Stomach smooth muscle (tissue), 2 donors: ENCODE data around the gene FURIN.
A peak's percentile ranks its signal among the peaks of the same experiment; 100 is the strongest.
"Not testable (repeated sequence)": the region's sequence is repeated elsewhere in the genome, so short reads cannot be mapped to it uniquely, and the experiment has no call there.

Experiments
- H3K27ac ChIP-seq: one replicate; pipeline ENCODE4 v1.7.0; 2013; ENCODE audit warnings: mild to moderate bottlenecking, low read length, inconsistent platforms
- H3K27me3 ChIP-seq, 2 donors: one replicate each; pipeline ENCODE4 v1.7.0; 2013; ENCODE audit warnings: low read length in 2 of 2; ENCODE audit not compliant: insufficient read depth in 2 of 2, control insufficient read depth in 1 of 2
- H3K36me3 ChIP-seq, 2 donors: one replicate each; pipeline ENCODE4 v1.7.0; 2013; ENCODE audit warnings: low read length in 2 of 2; ENCODE audit not compliant: control insufficient read depth in 2 of 2, insufficient read depth in 2 of 2
- H3K4me1 ChIP-seq: one replicate; pipeline ENCODE4 v1.7.0; 2013; ENCODE audit warnings: low read length; ENCODE audit not compliant: control insufficient read depth, insufficient read depth
- H3K4me3 ChIP-seq, 2 donors: one replicate each; pipeline ENCODE4 v1.7.0; 2013; ENCODE audit warnings: low read length in 2 of 2
- H3K9ac ChIP-seq, 2 donors: one replicate each; pipeline ENCODE4 v1.7.0; 2013; ENCODE audit warnings: low read length in 2 of 2, mild to moderate bottlenecking in 1 of 2
- H3K9me3 ChIP-seq, 2 donors: one replicate each; pipeline ENCODE4 v1.7.0; 2013; ENCODE audit warnings: low read length in 2 of 2; ENCODE audit not compliant: control insufficient read depth in 2 of 2
- donor health status: healthy.
- donor health status: Pancreatic carcinoma.

Gene FURIN

GRCh38 chr15:90902840-90903732, 34.7 kb downstream of the FURIN start, which contains the start of gene MAN2A2:
TSS of gene MAN2A2 (plus strand) at chr15:90903302. CDS start at chr15:90904208, 906 bp downstream.
- Histone ChIP-seq H3K36me3 (peaks cover 29% of the 10 kb centered on the region in 2 donors), H3K9ac (peak within 1 kb of the TSS; percentile 89 to 91), H3K27me3 (no peaks in the 10 kb centered on the region), H3K4me3 (peak within 1 kb of the TSS; percentile 84 to 94), H3K4me1 (peaks cover 20% of the 10 kb centered on the region), H3K9me3 (no peaks in the 10 kb centered on the region), H3K27ac (peak within 1 kb of the TSS; percentile 92)

- Histone ChIP-seq H3K9me3 (no peaks in the 10 kb centered on the region), H3K4me1 (peaks cover 20% of the 10 kb centered on the region), H3K27ac (peak overlapping the region; percentile 88), H3K9ac (peak overlapping the region; percentile 87 to 89), H3K27me3 (no peaks in the 10 kb centered on the region), H3K36me3 (peaks cover 30 to 31% of the 10 kb centered on the region in 2 donors), H3K4me3 (peak overlapping the region; percentile 75 to 84)
Measured at GRCh38 chr15:90903733-90904536, 35.5 kb downstream of the FURIN start.

GRCh38 chr15:90904746-90905145, 36.4 kb downstream of the FURIN start:
- no peaks in the 10 kb centered on the region for H3K9me3 ChIP-seq
- no peak overlapping the region for H3K4me3 ChIP-seq
- H3K9ac ChIP-seq: no peak overlapping the region
- H3K36me3 ChIP-seq: peaks cover 35 to 36% of the 10 kb centered on the region in 2 donors
- no peak overlapping the region for H3K27ac ChIP-seq
- peaks cover 20% of the 10 kb centered on the region for H3K4me1 ChIP-seq
- no peaks in the 10 kb centered on the region for H3K27me3 ChIP-seq

- Histone ChIP-seq H3K36me3 (peaks cover 42 to 43% of the 10 kb centered on the region in 2 donors), H3K4me3 (no peak overlapping the region), H3K4me1 (peaks cover 20% of the 10 kb centered on the region), H3K9me3 (no peaks in the 10 kb centered on the region), H3K27me3 (no peaks in the 10 kb centered on the region), H3K9ac (no peak overlapping the region), H3K27ac (no peak overlapping the region)
Measured at GRCh38 chr15:90905306-90906180, 37.2 kb downstream of the FURIN start.

GRCh38 chr15:90906181-90906849, 37.9 kb downstream of the FURIN start:
- Histone ChIP-seq H3K36me3 (peaks cover 50% of the 10 kb centered on the region in 2 donors), H3K9ac (no peak overlapping the region), H3K9me3 (no peaks in the 10 kb centered on the region), H3K4me3 (no peak overlapping the region), H3K4me1 (peaks cover 20% of the 10 kb centered on the region), H3K27ac (no peak overlapping the region), H3K27me3 (no peaks in the 10 kb centered on the region)

- Histone ChIP-seq H3K36me3 (peaks cover 58 to 59% of the 10 kb centered on the region in 2 donors), H3K4me3 (no peak overlapping the region), H3K27me3 (no peaks in the 10 kb centered on the region), H3K9me3 (no peaks in the 10 kb centered on the region), H3K9ac (no peak overlapping the region), H3K27ac (no peak overlapping the region), H3K4me1 (peaks cover 14% of the 10 kb centered on the region)
Measured at GRCh38 chr15:90907051-90907660, 38.8 kb downstream of the FURIN start.

- peaks cover 66 to 67% of the 10 kb centered on the region in 2 donors for H3K36me3 ChIP-seq
- no peak overlapping the region for H3K9ac ChIP-seq
- no peak overlapping the region for H3K27ac ChIP-seq
- H3K9me3 ChIP-seq: no peaks in the 10 kb centered on the region
- no peaks in the 10 kb centered on the region for H3K27me3 ChIP-seq
- peaks cover 10% of the 10 kb centered on the region for H3K4me1 ChIP-seq
- H3K4me3 ChIP-seq: no peak overlapping the region
Measured at GRCh38 chr15:90907838-90908507, 39.6 kb downstream of the FURIN start.

GRCh38 chr15:90909449-90909848, 41.1 kb downstream of the FURIN start:
- not testable (repeated sequence) for H3K4me3 ChIP-seq, H3K27me3 ChIP-seq, H3K27ac ChIP-seq, H3K9me3 ChIP-seq, H3K9ac ChIP-seq, H3K4me1 ChIP-seq
- H3K36me3 ChIP-seq: peaks cover 79 to 81% of the 10 kb centered on the region in 2 donors

- no peak overlapping the region for H3K9ac ChIP-seq
- no peaks in the 10 kb centered on the region for H3K27me3 ChIP-seq
- peaks cover 80 to 83% of the 10 kb centered on the region in 2 donors for H3K36me3 ChIP-seq
- H3K9me3 ChIP-seq: no peaks in the 10 kb centered on the region
- H3K27ac ChIP-seq: no peak overlapping the region
- no peak overlapping the region for H3K4me3 ChIP-seq
- H3K4me1 ChIP-seq: no peaks in the 10 kb centered on the region
Measured at GRCh38 chr15:90909976-90910375, 41.6 kb downstream of the FURIN start.
